ENCODE data around the gene NKD1.

NKD1 gene

DNA sequence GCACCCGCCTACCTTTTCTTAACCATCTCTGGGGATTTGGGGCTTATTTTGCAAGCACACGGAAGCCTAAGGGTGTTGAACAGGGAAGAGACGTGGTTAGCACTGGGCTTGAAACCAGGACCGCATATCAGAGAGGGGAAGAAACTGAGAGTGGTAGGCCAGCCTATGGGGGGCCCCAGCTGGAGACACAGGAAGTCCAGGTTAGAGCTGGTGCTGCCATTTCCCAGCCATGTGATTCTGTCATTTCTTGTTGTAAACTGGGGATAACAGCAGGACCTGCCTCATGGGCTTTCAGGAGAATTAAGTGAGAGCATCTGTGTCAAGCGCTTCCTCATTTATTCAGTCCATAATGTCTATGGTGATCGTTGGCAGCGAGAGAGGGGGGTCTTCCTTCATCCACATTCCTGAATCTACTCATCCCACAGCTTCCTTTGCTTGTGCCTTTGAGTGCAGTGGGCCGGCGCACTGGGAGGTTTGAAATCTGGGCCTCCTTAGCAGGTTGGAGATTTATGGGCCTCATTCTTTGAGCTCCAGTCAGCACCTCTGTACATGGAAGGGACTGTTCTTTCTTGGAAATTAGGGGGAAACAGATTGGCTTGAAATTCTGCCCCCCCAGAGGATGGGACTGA is 20.1 kb downstream of the NKD1 start:
- Histone ChIP-seq H3K9me3 (replicated peaks; ENCODE audit: insufficient read depth, low read length) (no peaks in the 10 kb centered on the region), H4K20me1 (ENCODE audit: insufficient read depth, low read length) (no peaks in the 10 kb centered on the region), H3K9me2 (replicated peaks; ENCODE audit: insufficient read depth, low read length) (no peaks in the 10 kb centered on the region), H2AFZ (ENCODE audit: low read length) (no peak overlapping the region), H3K36me3 (replicated peaks; ENCODE audit: insufficient read depth, low read length) (no peaks in the 10 kb centered on the region), H3K4me1 (ENCODE audit: low read length) (no peaks in the 10 kb centered on the region), H3K79me2 (ENCODE audit: low read length) (no peaks in the 10 kb centered on the region), H3K27me3 (replicated peaks; ENCODE audit: insufficient read depth, low read length) (no peaks in the 10 kb centered on the region), H3K4me2 (ENCODE audit: low read depth, low read length) (no peak overlapping the region), H3K9ac (ENCODE audit: low read length) (no peak overlapping the region), H3K4me3 (ENCODE audit: low read length) (no peak overlapping the region), H3K27ac (ENCODE audit: low read length) (no peak overlapping the region), H3F3A (ENCODE audit: insufficient read depth, low read length) (no peaks in the 10 kb centered on the region)
- no peak for DNase-seq
- TF ChIP-seq EZH2phosphoT487 (IDR thresholded peaks at IDR 0.05; ENCODE audit: low read length) (no peak), EZH2 (optimal IDR thresholded peaks at IDR 0.05; ENCODE audit: low read depth, low read length) (no peak)
- TF ChIP-seq, protein P1, sequence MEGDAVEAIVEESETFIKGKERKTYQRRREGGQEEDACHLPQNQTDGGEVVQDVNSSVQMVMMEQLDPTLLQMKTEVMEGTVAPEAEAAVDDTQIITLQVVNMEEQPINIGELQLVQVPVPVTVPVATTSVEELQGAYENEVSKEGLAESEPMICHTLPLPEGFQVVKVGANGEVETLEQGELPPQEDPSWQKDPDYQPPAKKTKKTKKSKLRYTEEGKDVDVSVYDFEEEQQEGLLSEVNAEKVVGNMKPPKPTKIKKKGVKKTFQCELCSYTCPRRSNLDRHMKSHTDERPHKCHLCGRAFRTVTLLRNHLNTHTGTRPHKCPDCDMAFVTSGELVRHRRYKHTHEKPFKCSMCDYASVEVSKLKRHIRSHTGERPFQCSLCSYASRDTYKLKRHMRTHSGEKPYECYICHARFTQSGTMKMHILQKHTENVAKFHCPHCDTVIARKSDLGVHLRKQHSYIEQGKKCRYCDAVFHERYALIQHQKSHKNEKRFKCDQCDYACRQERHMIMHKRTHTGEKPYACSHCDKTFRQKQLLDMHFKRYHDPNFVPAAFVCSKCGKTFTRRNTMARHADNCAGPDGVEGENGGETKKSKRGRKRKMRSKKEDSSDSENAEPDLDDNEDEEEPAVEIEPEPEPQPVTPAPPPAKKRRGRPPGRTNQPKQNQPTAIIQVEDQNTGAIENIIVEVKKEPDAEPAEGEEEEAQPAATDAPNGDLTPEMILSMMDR (IDR thresholded peaks at IDR 0.05; ENCODE audit: low read length), result no peak

DNA sequence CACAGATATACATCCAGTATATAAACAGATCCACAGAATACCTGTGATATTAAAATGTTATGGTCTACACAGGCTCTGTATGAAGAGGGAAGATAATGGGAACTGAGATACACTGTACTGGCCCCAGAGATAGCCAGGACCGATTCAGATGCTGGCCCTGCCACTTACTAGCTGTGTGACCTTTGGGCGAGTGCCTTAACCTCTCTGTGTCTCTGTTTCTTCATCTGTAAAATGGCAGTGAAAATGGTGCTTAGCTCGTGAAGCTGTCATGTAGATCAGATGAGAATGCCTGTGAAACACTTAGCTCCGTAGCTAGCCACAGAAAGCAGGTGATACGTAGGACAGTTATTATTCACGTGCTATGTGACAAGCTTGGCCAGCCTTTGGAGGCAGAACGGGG is 22.2 kb downstream of the NKD1 start:
- no peaks in the 10 kb centered on the region for H3K4me1 ChIP-seq (ENCODE audit: low read length)
- no peak overlapping the region for H3K4me3 ChIP-seq (ENCODE audit: low read length)
- no peak overlapping the region for H3K9ac ChIP-seq (ENCODE audit: low read length)
- no peaks in the 10 kb centered on the region for H3K79me2 ChIP-seq (ENCODE audit: low read length)
- DNase-seq, result no peak
- no peaks in the 10 kb centered on the region for H3K36me3 ChIP-seq (replicated peaks; ENCODE audit: insufficient read depth, low read length)
- H4K20me1 ChIP-seq (ENCODE audit: insufficient read depth, low read length), result no peaks in the 10 kb centered on the region
- TF ChIP-seq, protein P1 (IDR thresholded peaks at IDR 0.05; ENCODE audit: low read length), result no peak
- no peak for TF ChIP-seq EZH2phosphoT487 (IDR thresholded peaks at IDR 0.05; ENCODE audit: low read length)
- no peak for TF ChIP-seq EZH2 (optimal IDR thresholded peaks at IDR 0.05; ENCODE audit: low read depth, low read length)
- no peaks in the 10 kb centered on the region for H3K27me3 ChIP-seq (replicated peaks; ENCODE audit: insufficient read depth, low read length)
- H3K4me2 ChIP-seq (ENCODE audit: low read depth, low read length), result no peak overlapping the region
- H2AFZ ChIP-seq (ENCODE audit: low read length), result no peak overlapping the region
- H3K9me2 ChIP-seq (replicated peaks; ENCODE audit: insufficient read depth, low read length), result no peaks in the 10 kb centered on the region
- H3K27ac ChIP-seq (ENCODE audit: low read length), result no peak overlapping the region
- H3F3A ChIP-seq (ENCODE audit: insufficient read depth, low read length), result no peaks in the 10 kb centered on the region
- H3K9me3 ChIP-seq (replicated peaks; ENCODE audit: insufficient read depth, low read length), result no peaks in the 10 kb centered on the region

DNA sequence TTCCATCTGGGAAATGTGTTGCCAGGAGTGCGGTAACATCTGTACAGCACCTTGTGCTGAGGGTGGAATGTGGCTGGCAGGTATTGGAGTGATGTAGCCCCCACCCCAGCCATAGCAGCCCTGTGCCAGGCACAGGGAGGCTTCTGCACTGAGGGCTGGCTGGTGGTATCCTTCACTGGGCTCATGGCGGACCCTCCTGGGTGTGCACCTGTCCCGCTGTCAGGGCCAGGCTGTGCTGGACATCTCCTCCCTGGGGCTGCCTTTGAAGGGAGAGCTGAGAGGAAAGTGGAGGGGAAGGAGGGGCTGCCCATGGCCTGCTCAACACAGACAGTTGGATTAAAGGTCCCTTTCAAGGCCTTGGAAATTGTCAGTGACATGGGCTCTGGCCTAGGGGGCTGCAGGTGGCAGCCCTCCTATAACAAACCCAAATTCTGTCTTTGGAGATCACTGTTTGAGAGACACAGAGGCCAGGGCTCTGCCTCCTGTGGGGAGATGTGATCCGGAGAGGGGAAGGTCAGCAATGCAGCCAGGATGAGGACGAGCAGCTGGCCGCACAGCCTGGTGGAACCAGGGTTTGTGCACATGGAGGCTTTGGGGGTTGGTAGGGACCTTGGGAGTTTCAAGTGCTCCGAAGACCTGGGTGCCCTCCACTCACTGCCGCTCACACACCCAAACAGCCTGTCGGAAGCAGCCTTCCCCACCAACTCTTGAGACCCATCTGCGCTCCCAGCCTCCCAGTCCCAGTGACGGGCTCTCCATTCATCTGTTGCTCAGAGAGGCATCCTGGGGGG is 22.8 kb downstream of the NKD1 start:
- no peak for DNase-seq
- H3K9me2 ChIP-seq (replicated peaks; ENCODE audit: insufficient read depth, low read length), result no peaks in the 10 kb centered on the region
- no peak overlapping the region for H3K4me3 ChIP-seq (ENCODE audit: low read length)
- H4K20me1 ChIP-seq (ENCODE audit: insufficient read depth, low read length), result no peaks in the 10 kb centered on the region
- H3K9me3 ChIP-seq (replicated peaks; ENCODE audit: insufficient read depth, low read length), result no peaks in the 10 kb centered on the region
- TF ChIP-seq EZH2 (optimal IDR thresholded peaks at IDR 0.05; ENCODE audit: low read depth, low read length), result no peak
- TF ChIP-seq, protein P1 (IDR thresholded peaks at IDR 0.05; ENCODE audit: low read length), result no peak
- no peak for TF ChIP-seq EZH2phosphoT487 (IDR thresholded peaks at IDR 0.05; ENCODE audit: low read length)
- no peak overlapping the region for H3K4me2 ChIP-seq (ENCODE audit: low read depth, low read length)
- no peak overlapping the region for H3K9ac ChIP-seq (ENCODE audit: low read length)
- no peaks in the 10 kb centered on the region for H3K36me3 ChIP-seq (replicated peaks; ENCODE audit: insufficient read depth, low read length)
- no peaks in the 10 kb centered on the region for H3K79me2 ChIP-seq (ENCODE audit: low read length)
- H3K4me1 ChIP-seq (ENCODE audit: low read length), result no peaks in the 10 kb centered on the region
- H2AFZ ChIP-seq (ENCODE audit: low read length), result no peak overlapping the region
- no peak overlapping the region for H3K27ac ChIP-seq (ENCODE audit: low read length)
- no peaks in the 10 kb centered on the region for H3K27me3 ChIP-seq (replicated peaks; ENCODE audit: insufficient read depth, low read length)
- no peaks in the 10 kb centered on the region for H3F3A ChIP-seq (ENCODE audit: insufficient read depth, low read length)

Measured in MM.1S (cell line).